ENCODE measurements around the gene NRXN2. TPM values are rescaled to one million over a fixed set of nuclear protein-coding genes. Genes with fewer than 3 reads are reported as not detected.
A peak's percentile ranks its signal among the peaks of the same experiment; 100 is the strongest.

Gene NRXN2
- total RNA-seq, 1 donor from 2014 or later = 13.8 TPM

DNA sequence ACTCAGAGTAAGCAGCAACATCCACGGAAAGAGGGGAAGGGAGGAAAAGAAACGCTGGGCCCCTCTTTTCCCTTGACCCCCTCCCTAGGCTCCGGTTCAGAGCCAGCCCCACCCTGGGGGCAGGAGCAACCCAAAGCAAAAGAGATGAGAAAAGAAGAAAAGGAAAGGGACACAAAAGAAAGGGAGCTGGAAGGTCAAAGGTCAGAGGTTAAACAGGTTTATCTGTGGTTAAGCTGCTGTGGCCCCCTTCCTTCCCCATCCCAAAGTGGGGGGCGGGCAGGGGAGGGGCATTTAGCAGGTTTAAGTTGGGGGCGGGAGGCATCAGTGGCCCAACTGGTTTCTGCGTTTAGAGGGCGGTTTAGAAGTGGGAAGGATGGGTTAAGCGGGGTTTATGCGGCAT, 96.4 kb downstream of the NRXN2 start:
- DNase-seq = no peak

GRCh38 chr11:64624883-64625481, 98.0 kb downstream of the NRXN2 start:
- no peak for DNase-seq

DNA sequence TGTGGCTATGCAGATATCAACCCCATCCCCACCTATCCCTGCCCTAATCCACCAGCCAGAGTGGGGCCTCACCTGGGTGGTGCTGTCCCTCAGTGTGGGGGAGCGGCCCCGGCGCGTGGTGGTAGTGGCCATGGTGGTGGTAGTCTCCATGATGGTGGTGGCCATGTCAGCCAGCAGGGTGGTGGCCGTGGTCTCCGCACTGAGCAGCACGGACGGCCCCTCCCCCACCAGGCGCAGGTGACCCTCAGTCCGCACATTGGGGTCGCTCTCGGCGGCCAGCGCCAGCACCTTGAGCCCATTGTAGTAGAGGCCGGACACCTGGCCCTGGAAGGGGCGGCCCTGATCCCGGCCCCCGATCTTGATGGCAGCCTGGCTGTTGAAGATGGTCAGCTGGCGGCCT, 100.3 kb downstream of the NRXN2 start:
- no peak for DNase-seq

GRCh38 chr11:64621283-64622019, 101.5 kb downstream of the NRXN2 start:
- no peak for DNase-seq

- DNase-seq = peak; percentile 85
These were observed 102.5 kb downstream of the NRXN2 start for GRCh38 chr11:64620381-64620971.

GRCh38 chr11:64619811-64620380, 103.1 kb downstream of the NRXN2 start:
- peak; percentile 77 for DNase-seq

GRCh38 chr11:64619196-64619595, 103.8 kb downstream of the NRXN2 start:
- DNase-seq = no peak

- DNase-seq = no peak
These were observed 106.2 kb downstream of the NRXN2 start for GRCh38 chr11:64616817-64617216.

- no peak for DNase-seq
These were observed 108.1 kb downstream of the NRXN2 start for GRCh38 chr11:64614917-64615316.

- DNase-seq = no peak
These were observed 109.3 kb downstream of the NRXN2 start for GRCh38 chr11:64613648-64614047.

GRCh38 chr11:64611869-64612646, 110.9 kb downstream of the NRXN2 start:
- no peak for DNase-seq

- DNase-seq = no peak
These were observed 111.8 kb downstream of the NRXN2 start for GRCh38 chr11:64611176-64611575.

GRCh38 chr11:64610596-64610995, 112.4 kb downstream of the NRXN2 start:
- no peak for DNase-seq

- no peak for DNase-seq
These were observed 113.5 kb downstream of the NRXN2 start for GRCh38 chr11:64609436-64610047.

DNA sequence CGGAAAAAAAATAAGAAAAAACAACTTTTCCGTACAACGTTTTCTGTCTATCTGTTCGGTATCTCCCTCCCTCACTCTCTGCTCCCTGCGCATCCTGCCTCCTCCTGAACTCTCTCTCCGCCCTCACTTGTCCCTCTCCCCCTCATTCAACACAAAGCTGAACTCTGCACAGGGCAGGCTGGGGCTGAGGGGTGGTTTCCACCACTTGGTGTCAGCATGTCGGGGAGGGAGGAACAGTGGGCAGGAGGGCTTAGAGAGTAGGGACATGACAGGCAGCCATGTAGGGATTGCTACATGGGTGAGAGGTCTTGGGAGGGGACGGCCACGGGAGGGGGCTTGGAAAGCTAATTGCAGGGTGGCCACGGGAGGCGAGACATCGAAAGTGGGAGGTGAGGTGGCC, 114.4 kb downstream of the NRXN2 start:
- DNase-seq = no peak

- DNase-seq = peak; percentile 55
These were observed 115.0 kb downstream of the NRXN2 start for GRCh38 chr11:64608046-64608445.

DNA sequence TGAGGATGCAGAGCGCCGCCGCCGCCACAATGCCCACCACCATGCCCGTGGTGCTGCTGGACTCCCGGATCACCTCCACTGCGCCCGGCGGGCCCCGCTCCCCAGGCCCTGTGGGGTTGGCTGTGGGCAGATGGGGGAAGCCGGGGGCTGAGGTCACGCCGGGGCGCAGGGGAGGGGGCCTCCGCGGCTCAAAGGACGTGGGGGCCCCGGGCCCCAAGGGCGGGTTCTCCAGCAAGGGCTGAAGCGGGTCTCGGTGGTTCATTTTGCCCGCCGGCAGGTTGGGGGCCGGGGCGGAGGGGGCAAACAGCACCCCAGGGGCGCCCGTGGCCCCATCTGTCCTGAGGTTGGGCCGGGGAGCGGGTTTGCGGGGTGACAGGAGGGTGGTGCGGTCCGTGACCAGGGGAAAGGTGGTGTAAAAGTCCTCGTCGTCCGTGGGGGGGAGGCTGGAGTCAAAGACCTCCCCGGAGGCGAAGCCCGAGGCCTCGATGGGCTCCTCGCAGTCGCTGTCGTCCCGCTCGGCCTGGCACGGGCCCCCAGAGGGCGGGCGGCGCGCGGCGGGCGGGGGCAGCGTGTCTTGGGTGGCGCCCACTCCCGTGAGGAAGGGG, 115.5 kb downstream of the NRXN2 start:
- no peak for DNase-seq

DNA sequence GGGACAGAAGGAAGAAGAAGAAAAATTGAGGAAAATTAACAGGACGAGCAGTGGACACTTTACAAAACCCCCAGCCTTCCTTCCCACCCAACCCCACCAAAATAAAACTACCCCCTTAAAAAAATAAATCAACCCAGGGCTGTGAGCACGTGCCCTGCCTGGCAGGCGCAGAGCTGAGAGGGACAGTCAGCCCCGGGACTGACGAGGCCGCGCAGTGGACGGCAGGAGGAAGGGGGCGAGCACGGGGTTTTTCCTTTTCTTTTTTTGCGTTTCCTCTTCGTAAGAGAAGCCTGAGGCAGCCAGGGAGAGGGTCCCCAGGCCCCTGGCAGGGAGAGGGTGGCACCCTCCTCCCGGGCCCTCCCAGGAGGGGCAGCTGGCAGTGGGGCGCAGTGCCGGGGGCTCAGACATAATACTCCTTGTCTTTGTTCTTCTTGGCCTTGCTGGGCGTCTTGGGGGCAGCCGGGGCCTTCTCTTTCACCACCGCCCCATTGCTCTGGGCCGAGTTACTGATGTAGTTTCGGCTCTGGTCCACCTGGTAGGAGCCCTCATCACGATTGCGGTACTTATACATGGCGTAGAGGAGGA, 116.1 kb downstream of the NRXN2 start:
- DNase-seq = no peak

DNA sequence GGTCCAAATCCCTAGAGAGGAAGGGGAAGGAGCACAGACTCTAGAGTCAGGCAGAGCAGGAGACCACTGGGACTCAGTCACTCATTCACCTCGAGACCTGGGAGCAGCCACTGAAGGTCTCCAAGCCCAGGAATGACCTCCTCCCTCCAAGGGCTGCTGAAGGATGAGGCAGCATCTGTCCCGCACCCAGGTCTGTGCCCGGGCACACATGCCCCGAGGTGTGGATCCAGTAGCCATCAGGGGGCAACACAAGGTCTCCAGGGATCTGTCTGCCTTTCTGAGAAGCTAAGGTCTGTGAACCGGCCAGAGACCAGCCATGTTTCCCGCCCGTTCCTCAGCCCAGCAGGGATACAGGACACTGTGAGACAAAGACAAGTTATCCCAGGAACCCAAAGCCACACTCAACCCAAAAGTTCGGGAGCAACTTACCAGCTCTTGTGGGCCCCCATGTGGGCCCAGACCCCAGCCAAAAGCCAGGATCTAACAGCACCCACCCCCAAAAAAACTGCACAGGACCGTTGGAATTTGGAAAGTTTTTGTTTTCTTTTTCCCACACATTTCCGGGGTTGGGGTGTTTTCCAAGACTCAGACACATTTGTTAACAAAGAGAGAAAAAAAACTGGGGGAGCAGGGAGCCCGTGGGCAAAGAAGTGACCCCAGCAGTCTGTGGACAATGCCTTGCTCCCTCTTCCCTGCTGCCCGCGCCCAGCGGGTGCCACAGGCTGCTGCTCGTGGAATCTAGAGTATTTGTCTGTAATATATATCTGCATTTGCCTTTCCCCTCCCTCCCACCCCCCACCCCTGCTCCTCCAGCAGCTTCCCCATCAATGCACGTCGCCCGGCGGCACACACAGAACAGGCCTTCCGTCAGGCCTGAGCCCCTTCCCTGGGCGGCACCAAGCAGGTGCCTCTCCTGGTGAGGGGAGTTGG, 117.1 kb downstream of the NRXN2 start:
- DNase-seq = no peak

- no peak for DNase-seq
These were observed 117.8 kb downstream of the NRXN2 start for GRCh38 chr11:64605244-64605560.
